GM13976 (cell line): ENCODE data around the gene APLN.

Experiments
- DNase-seq: peaks from one replicate; pipeline ENCODE4 v3.0.0; 2012; ENCODE audit warnings: low spot score
- in situ Hi-C: fragments of 300-500 bp; cut with MboI; formaldehyde crosslinking; loops from one replicate; pipeline ENCODE4 v1.12.0; 2022; ENCODE audit warnings: low sequenced_read_pairs, mixed read lengths, inconsistent platforms; ENCODE audit not compliant: unreplicated experiment
- TF ChIP-seq, protein P1 (sequence below): IDR thresholded peaks from 2 replicates; pipeline ENCODE4 v1.5.1; 2012; ENCODE audit warnings: borderline replicate concordance, mild to moderate bottlenecking; ENCODE audit not compliant: insufficient read depth; ENCODE audit errors: extremely low read depth, missing control alignments, control extremely low read depth

Gene APLN

GRCh38 chrX:129696463-129697155 lies 41.9 kb upstream of the APLN start:
- TF ChIP-seq, protein P1, sequence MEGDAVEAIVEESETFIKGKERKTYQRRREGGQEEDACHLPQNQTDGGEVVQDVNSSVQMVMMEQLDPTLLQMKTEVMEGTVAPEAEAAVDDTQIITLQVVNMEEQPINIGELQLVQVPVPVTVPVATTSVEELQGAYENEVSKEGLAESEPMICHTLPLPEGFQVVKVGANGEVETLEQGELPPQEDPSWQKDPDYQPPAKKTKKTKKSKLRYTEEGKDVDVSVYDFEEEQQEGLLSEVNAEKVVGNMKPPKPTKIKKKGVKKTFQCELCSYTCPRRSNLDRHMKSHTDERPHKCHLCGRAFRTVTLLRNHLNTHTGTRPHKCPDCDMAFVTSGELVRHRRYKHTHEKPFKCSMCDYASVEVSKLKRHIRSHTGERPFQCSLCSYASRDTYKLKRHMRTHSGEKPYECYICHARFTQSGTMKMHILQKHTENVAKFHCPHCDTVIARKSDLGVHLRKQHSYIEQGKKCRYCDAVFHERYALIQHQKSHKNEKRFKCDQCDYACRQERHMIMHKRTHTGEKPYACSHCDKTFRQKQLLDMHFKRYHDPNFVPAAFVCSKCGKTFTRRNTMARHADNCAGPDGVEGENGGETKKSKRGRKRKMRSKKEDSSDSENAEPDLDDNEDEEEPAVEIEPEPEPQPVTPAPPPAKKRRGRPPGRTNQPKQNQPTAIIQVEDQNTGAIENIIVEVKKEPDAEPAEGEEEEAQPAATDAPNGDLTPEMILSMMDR, result no peak
- in situ Hi-C loops, result no loop called here
- no peak for DNase-seq

- in situ Hi-C loops, result no loop called here
- no peak for DNase-seq
- TF ChIP-seq, protein P1, result no peak
Measured at GRCh38 chrX:129695937-129696336, 41.2 kb upstream of the APLN start.

GRCh38 chrX:129695535-129695934 lies 40.8 kb upstream of the APLN start:
- TF ChIP-seq, protein P1, result no peak
- in situ Hi-C loops, result no loop called here
- DNase-seq, result no peak

DNA sequence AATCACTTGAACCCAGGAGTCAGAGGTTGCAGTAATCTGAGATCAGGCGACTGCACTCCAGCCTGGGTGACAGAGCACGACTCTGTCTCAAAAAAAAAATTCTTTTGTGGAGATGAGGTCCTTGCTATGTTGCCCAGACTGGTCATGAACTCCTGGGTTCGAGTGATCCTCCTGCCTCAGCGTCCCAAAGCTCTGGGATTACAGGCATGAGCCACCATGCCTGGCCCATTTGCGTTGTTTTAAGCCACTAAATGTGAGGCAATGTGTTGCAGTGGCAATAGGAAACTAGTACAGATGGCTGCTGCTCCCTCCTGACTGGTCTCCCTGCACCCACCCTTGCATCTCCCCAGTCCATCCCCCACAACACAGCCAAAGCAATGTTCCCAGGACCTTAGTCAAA lies 40.0 kb upstream of the APLN start:
- in situ Hi-C loops, result no loop called here
- DNase-seq, result no peak
- TF ChIP-seq, protein P1, result no peak

DNA sequence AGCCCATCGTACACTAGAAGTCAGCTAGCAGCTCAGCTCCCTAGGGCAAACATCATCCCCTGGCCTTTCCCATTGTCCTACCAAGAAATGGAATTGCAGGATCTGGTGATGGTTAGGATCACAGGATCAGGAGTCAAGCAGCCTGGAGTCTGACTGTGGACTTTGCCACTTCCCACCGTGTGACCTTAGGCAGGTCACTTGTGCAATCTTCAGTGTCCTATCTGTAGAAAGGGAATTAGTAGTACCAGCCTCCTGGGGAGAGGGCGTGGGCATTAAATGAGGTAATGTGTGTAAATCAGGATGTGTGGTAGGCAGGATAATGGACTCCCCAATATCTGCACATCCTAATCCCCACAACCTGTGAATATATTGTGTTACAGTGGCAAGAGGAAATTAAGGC lies 38.6 kb upstream of the APLN start:
- in situ Hi-C loops, result no loop called here
- no peak for DNase-seq
- TF ChIP-seq, protein P1, result no peak

GRCh38 chrX:129690435-129690834 lies 35.7 kb upstream of the APLN start:
- no peak for DNase-seq
- in situ Hi-C loops, result no loop called here
- TF ChIP-seq, protein P1, result no peak
